HEK293T (cell line): Measurements from ENCODE around the gene LTO1.

ENCODE experiments used
- ELF4 ChIP-seq: fragments of 450-650 bp; IDR thresholded peaks from 2 replicates; pipeline ENCODE4 v1.6.1; 2017; ENCODE audit warnings: antibody characterized with exemption
- FOXA1 ChIP-seq: fragments of 450-650 bp; IDR thresholded peaks from 2 replicates; pipeline ENCODE4 v1.6.1; 2016; ENCODE audit warnings: mild to moderate bottlenecking
- HDGF ChIP-seq: fragments of 450-650 bp; IDR thresholded peaks from 2 replicates; pipeline ENCODE4 v1.6.1; 2017; ENCODE audit warnings: antibody characterized with exemption, borderline replicate concordance
- L3MBTL2 ChIP-seq: fragments of 450-650 bp; conservative IDR thresholded peaks from 2 replicates; pipeline ENCODE4 v1.6.1; 2016; ENCODE audit warnings: mild to moderate bottlenecking
- PKNOX1 ChIP-seq: fragments of 450-650 bp; IDR thresholded peaks from 2 replicates; pipeline ENCODE4 v1.6.1; 2016
- SP1 ChIP-seq: fragments of 450-650 bp; IDR thresholded peaks from 2 replicates; pipeline ENCODE4 v1.6.1; 2017
- ZNF384 ChIP-seq: fragments of 450-650 bp; IDR thresholded peaks from 2 replicates; pipeline ENCODE4 v1.6.1; 2016

GRCh38 chr11:69646493-69647389 is 28.4 kb downstream of the LTO1 start:
- TF ChIP-seq ZNF384 (no peak), FOXA1 (no peak), HDGF (no peak), PKNOX1 (no peak), SP1 (no peak), L3MBTL2 (no peak), ELF4 (no peak)
